Panc1 (cell line): Measurements from ENCODE around the gene LDHAL6B. TPM values are rescaled to one million over a fixed set of nuclear protein-coding genes. Genes with fewer than 3 reads are reported as not detected.

ENCODE experiments used
- ATAC-seq: fragments of 200-7000 bp; cut with Tn5 transposase; 2 replicates; pipeline ENCODE4 v1.9.1; 2020; ENCODE audit warnings: mild to moderate bottlenecking, moderate library complexity
- BruUV-seq: library from RNA; stranded (reverse); fragments of 400-500 nt; replicated peaks from 2 replicates; lab custom pipeline; 2021; lab: Mats Ljungman, UMichigan
- CTCF ChIA-PET: fragments of 300-600 bp; sonication (Branson Sonifier 250); formaldehyde crosslinking; loops from one replicate; lab custom pipeline; 2022; ENCODE audit warnings: antibody characterized with exemption; lab: Charles Lee
- POLR2A ChIA-PET: fragments of 300-600 bp; sonication (Branson Sonifier 250); formaldehyde crosslinking; loops from one replicate; lab custom pipeline; 2022; ENCODE audit warnings: antibody characterized with exemption; lab: Charles Lee
- DNase-seq: peaks from one replicate; pipeline ENCODE4 v3.0.0-alpha.2; 2010; ENCODE audit warnings: low read depth, low spot score
- H3K27ac ChIP-seq: 2 replicates; pipeline ENCODE4 v1.5.1; 2011; ENCODE audit warnings: mild to moderate bottlenecking, low read length, inconsistent platforms
- H3K27me3 ChIP-seq: fragments of 200-500 bp; sonication (Bioruptor generic); 2 replicates; pipeline ENCODE4 v1.6.0; 2014; ENCODE audit warnings: low read length, inconsistent platforms; ENCODE audit not compliant: control insufficient read depth, insufficient read depth
- H3K36me3 ChIP-seq: fragments of 200-500 bp; sonication (Bioruptor generic); 2 replicates; pipeline ENCODE4 v1.5.1; 2014; ENCODE audit warnings: inconsistent platforms, mild to moderate bottlenecking, low read length, moderate library complexity; ENCODE audit not compliant: control insufficient read depth, insufficient read depth
- H3K4me1 ChIP-seq: 2 replicates; pipeline ENCODE4 v1.5.1; 2011; ENCODE audit warnings: inconsistent platforms, mild to moderate bottlenecking, low read length, moderate library complexity; ENCODE audit not compliant: control insufficient read depth, insufficient read depth
- H3K4me3 ChIP-seq, 2 experiments: 2 replicates each; pipeline ENCODE4 v1.5.1; 2011 to 2012; ENCODE audit warnings: low read depth in 2 of 2, low read length in 2 of 2, mild to moderate bottlenecking in 2 of 2, inconsistent platforms in 1 of 2, moderate library complexity in 1 of 2
- H3K9me3 ChIP-seq: fragments of 200-500 bp; sonication (Bioruptor generic); 2 replicates; pipeline ENCODE4 v1.5.1; 2014; ENCODE audit warnings: low read depth, mild to moderate bottlenecking, inconsistent platforms, low read length, moderate library complexity; ENCODE audit not compliant: control insufficient read depth, insufficient read depth
- POLR2AphosphoS5 ChIP-seq: IDR thresholded peaks from 2 replicates; pipeline ENCODE4 v1.6.1; 2012; ENCODE audit warnings: mild to moderate bottlenecking, low read depth, low read length, moderate library complexity
- SIN3A ChIP-seq: IDR thresholded peaks from 2 replicates; pipeline ENCODE4 v1.6.1; 2012; ENCODE audit warnings: low read depth, mild to moderate bottlenecking, low read length, moderate library complexity, borderline replicate concordance; ENCODE audit not compliant: insufficient read depth
- TCF7L2 ChIP-seq: IDR thresholded peaks from 2 replicates; pipeline ENCODE4 v1.6.1; 2011; ENCODE audit warnings: mild to moderate bottlenecking, low read depth, low read length, inconsistent platforms
- in situ Hi-C: cut with HindIII; loops from 2 replicates; pipeline ENCODE4 v1.10.0; 2016; ENCODE audit warnings: low sequenced_read_pairs, low pct_unique_long_range_greater_than_20kb
- intact Hi-C: fragments of 100-400 bp; cut with micrococcal nuclease; formaldehyde crosslinking; loops from one replicate; pipeline ENCODE4 v1.10.0; 2022; ENCODE audit not compliant: unreplicated experiment
- total RNA-seq: library from RNA; stranded (reverse); gene quantifications from one replicate; pipeline ENCODE4 v1.2.1, GENCODE V29; 2021; ENCODE audit not compliant: unreplicated experiment
- TF ChIP-seq, protein P1 (sequence below), 2 experiments: IDR thresholded peaks; 2 replicates each; pipeline ENCODE4 v1.6.1; 2011 to 2012; ENCODE audit warnings: low read depth in 2 of 2, control low read depth in 1 of 2, low read length in 1 of 2, mild to moderate bottlenecking in 1 of 2, moderate library complexity in 1 of 2; ENCODE audit not compliant: insufficient read depth in 1 of 2
- TF ChIP-seq, protein P2 (sequence below): fragments of 450-650 bp; IDR thresholded peaks from 2 replicates; pipeline ENCODE4 v1.5.1; 2017; ENCODE audit warnings: mild to moderate bottlenecking

LDHAL6B gene
- total RNA-seq, 1 experiment from 2014 or later, result not detected

DNA sequence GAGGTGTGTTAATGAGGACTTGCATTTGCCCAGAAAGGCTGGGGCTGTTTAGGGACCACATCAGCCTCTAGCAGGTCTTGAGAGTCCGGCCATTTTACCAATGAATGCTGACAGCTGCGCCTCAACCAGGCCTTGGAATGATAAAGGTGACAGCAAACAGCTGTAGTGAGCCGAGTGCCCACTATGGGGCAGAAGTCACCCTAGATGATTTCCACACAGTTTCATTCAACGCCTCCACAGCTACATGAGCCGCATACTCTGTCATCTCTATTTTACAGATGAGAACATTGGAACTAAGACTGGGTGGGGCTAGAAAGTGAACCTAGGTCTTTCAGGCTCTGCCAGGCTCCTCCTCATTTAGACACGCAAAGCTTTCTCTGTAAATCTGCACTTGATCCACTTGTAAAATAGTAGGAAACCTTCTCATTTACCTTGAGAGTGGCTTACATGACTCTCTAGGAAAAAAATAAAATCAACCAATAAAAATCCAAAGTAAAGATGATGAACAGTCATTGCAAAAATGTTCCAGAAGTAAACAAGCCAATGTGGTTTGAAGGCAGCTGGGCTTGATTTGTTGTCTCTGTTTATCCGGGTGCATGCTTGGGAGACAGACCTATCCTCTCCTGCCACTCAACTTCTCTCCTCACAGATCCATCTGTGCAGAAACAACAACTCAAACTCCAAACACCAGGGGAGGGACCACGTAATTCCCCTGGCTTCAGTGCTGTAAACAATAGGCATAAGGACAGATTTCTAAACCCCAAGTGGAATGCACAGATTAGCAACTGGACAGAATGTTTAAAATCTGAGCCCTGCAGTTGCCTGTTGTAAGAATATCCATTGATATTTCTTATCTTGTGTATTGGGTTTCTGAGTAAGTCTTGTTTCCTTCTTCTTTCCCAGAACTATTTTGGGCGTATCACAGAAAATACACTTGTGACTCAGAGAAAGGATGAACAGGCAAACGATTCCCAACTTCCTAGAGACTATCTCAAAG lies 31.5 kb upstream of the LDHAL6B start:
- ChIA-PET POLR2A (no interaction called here), CTCF (interaction anchor here (0.5 to 1.0 kb wide), 2 partner anchors 250 to 358 kb away, joined by 4 read pairs; no protein-coding TSS in a partner anchor)
- peak; percentile 92 for ATAC-seq
- no peak overlapping the region for H3K4me3 ChIP-seq
- no peaks in the 10 kb centered on the region for H3K36me3 ChIP-seq
- H3K27me3 ChIP-seq, result no peaks in the 10 kb centered on the region
- intact Hi-C loops, result loop anchor here (5.0 kb wide), 1 partner anchor 317 kb away; no protein-coding TSS in a partner anchor
- 0 out of 2 replicates have a peak overlapping the region, but pooled peaks have one; percentile 36 for H3K27ac ChIP-seq
- peak; percentile 32 for DNase-seq
- BruUV-seq, result TSS peak; percentile 49
- in situ Hi-C loops, result no loop called here
- no peak for TF ChIP-seq SIN3A
- no peak for TF ChIP-seq TCF7L2
- TF ChIP-seq, protein P1, sequence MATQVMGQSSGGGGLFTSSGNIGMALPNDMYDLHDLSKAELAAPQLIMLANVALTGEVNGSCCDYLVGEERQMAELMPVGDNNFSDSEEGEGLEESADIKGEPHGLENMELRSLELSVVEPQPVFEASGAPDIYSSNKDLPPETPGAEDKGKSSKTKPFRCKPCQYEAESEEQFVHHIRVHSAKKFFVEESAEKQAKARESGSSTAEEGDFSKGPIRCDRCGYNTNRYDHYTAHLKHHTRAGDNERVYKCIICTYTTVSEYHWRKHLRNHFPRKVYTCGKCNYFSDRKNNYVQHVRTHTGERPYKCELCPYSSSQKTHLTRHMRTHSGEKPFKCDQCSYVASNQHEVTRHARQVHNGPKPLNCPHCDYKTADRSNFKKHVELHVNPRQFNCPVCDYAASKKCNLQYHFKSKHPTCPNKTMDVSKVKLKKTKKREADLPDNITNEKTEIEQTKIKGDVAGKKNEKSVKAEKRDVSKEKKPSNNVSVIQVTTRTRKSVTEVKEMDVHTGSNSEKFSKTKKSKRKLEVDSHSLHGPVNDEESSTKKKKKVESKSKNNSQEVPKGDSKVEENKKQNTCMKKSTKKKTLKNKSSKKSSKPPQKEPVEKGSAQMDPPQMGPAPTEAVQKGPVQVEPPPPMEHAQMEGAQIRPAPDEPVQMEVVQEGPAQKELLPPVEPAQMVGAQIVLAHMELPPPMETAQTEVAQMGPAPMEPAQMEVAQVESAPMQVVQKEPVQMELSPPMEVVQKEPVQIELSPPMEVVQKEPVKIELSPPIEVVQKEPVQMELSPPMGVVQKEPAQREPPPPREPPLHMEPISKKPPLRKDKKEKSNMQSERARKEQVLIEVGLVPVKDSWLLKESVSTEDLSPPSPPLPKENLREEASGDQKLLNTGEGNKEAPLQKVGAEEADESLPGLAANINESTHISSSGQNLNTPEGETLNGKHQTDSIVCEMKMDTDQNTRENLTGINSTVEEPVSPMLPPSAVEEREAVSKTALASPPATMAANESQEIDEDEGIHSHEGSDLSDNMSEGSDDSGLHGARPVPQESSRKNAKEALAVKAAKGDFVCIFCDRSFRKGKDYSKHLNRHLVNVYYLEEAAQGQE (IDR thresholded peaks at IDR 0.05; ENCODE audit: insufficient read depth in 1 of 2, low read depth in 2 of 2, low read length in 1 of 2), result no peak
- TF ChIP-seq, protein P2, sequence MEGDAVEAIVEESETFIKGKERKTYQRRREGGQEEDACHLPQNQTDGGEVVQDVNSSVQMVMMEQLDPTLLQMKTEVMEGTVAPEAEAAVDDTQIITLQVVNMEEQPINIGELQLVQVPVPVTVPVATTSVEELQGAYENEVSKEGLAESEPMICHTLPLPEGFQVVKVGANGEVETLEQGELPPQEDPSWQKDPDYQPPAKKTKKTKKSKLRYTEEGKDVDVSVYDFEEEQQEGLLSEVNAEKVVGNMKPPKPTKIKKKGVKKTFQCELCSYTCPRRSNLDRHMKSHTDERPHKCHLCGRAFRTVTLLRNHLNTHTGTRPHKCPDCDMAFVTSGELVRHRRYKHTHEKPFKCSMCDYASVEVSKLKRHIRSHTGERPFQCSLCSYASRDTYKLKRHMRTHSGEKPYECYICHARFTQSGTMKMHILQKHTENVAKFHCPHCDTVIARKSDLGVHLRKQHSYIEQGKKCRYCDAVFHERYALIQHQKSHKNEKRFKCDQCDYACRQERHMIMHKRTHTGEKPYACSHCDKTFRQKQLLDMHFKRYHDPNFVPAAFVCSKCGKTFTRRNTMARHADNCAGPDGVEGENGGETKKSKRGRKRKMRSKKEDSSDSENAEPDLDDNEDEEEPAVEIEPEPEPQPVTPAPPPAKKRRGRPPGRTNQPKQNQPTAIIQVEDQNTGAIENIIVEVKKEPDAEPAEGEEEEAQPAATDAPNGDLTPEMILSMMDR, result peak; percentile 82
- no peak for TF ChIP-seq POLR2AphosphoS5
- peaks cover 9% of the 10 kb centered on the region for H3K4me1 ChIP-seq
- no peaks in the 10 kb centered on the region for H3K9me3 ChIP-seq

DNA sequence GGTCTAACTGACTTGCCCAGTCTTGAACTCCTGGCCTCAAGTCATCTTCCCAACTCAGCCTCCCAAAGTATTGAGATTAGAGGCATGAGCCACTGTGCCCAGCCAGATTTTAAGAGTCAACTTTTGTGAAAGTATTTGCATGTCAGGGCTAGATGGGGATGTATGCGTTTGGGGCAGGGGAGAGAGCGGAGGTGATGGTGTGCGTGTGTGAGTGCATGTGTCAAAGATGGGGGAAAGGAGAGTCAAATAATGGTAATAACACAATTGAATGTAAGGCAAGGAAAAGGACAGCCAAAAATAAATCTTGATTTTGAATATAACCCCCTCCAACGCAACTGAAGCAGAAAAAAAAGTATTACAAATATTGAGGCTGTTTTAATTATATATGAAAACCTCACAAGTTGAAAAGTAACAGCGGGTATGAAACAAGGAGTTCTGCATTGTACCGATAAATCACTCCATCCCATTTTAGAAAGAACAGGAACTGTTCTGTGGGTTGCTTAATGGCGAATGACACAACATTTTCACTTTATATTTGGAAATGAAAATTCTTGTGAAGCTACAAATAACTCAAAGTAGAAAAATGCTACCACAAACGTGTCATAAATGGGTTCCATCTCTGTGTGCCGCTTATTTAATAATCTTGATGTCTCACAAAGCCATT lies 29.9 kb upstream of the LDHAL6B start:
- DNase-seq, result no peak
- Histone ChIP-seq H3K27ac (no peak overlapping the region), H3K4me1 (peaks cover 5% of the 10 kb centered on the region), H3K9me3 (no peaks in the 10 kb centered on the region), H3K4me3 (no peak overlapping the region), H3K36me3 (no peaks in the 10 kb centered on the region), H3K27me3 (no peaks in the 10 kb centered on the region)
- POLR2A ChIA-PET, result interaction anchor here (0.6 kb wide), 1 partner anchor 324 kb away, joined by 6 read pairs; no protein-coding TSS in a partner anchor
- TF ChIP-seq TCF7L2 (no peak), POLR2AphosphoS5 (no peak)
- CTCF ChIA-PET, result no interaction called here
- no peak for ATAC-seq
- BruUV-seq, result no TSS peak
- intact Hi-C loops, result no loop called here
- in situ Hi-C loops, result no loop called here
